Measurements from ENCODE around the gene PSKH1. TPM values are rescaled to one million over a fixed set of nuclear protein-coding genes. Genes with fewer than 3 reads are reported as not detected.
A peak's percentile ranks its signal among the peaks of the same experiment; 100 is the strongest.

Gene PSKH1
- 18.8 and 22.7 TPM in 2 replicates for total RNA-seq (2013; cell fraction: nucleolus; rRNA removed)
- total RNA-seq (2014; rRNA removed) (5.0 and 7.3 TPM in 2 replicates), total RNA-seq (2014; rRNA removed; fragmentation: Illumina TruSeq; extraction: Trizol) (6.7 and 7.2 TPM in 2 replicates), total RNA-seq (2021) (17.2 and 18.9 TPM in 2 replicates), polyA plus RNA-seq (2011; rRNA removed) (3.1 and 7.5 TPM in 2 replicates), polyA plus RNA-seq (2014; fragmentation: Illumina TruSeq; extraction: Trizol) (2.3 and 8.1 TPM in 2 replicates), polyA plus RNA-seq (2014; fragmentation: Nextera tagmentation; extraction: Ambion mirVana) (1 to 10 TPM in 1 of 2 experiments, under 1 TPM in 1; 0.63 to 1.2 TPM), polyA plus RNA-seq (2014; rRNA removed) (12.8 and 14.1 TPM in 2 replicates), polyA plus RNA-seq (2016; fragmentation: Nextera tagmentation; extraction: Ambion mirVana) (10 to 100 TPM; 13.9 to 20.4 TPM), polyA minus RNA-seq (2011; rRNA and poly(A)+ RNA removed) (11.0 and 21.4 TPM in 2 replicates), Bru-seq, nascent RNA (percentile 61 among the genes with signal in this experiment), BruChase-seq, experiment 1, labeled RNA remaining after a 6-hour chase (percentile 61 among the genes with signal in this experiment), BruChase-seq, experiment 2, labeled RNA remaining after a 2-hour chase (percentile 59 among the genes with signal in this experiment)
- polyA plus RNA-seq (2011; ENCODE audit: low read depth) = 3.8 TPM
- 11.2 and 13.6 TPM in 2 replicates for polyA plus RNA-seq (2011; cell fraction: cytosol; rRNA removed)
- polyA plus RNA-seq (2011; cell fraction: nucleus; rRNA removed) = 20.1 and 21.5 TPM in 2 replicates
- 7.8 and 8.9 TPM in 2 replicates for polyA plus RNA-seq (2012)
- polyA minus RNA-seq (2011; cell fraction: cytosol; rRNA and poly(A)+ RNA removed) = 5.2 and 5.3 TPM in 2 replicates
- 5.9 and 12.6 TPM in 2 replicates for polyA minus RNA-seq (2011; cell fraction: nucleus; rRNA and poly(A)+ RNA removed)
- long read RNA-seq, experiment 1, partial matches to known transcripts = 0 of 2 reads
- long read RNA-seq, experiment 1, other reads (novel, unspliced or antisense) = 1 of 2 reads
- long read RNA-seq, experiment 2 = 0 reads

- Histone ChIP-seq H3K27me3 (replicated peaks in 1 of 2; ENCODE audit: control insufficient read depth in 2 of 2, insufficient read depth in 2 of 2, low read length in 1 of 2) (no peaks in the 10 kb centered on the region), H3K4me1 (ENCODE audit: control insufficient read depth, insufficient read depth, low read length) (peaks cover 7% of the 10 kb centered on the region), H3K9ac (ENCODE audit: control insufficient read depth, insufficient read depth, low read length) (peak within 1 kb of the TSS; percentile 86), H2AFZ (ENCODE audit: control insufficient read depth, low read depth, low read length) (peak within 1 kb of the TSS; percentile 90), H3K79me2 (ENCODE audit: control insufficient read depth, insufficient read depth, low read length) (peaks cover 24% of the 10 kb centered on the region), H3K4me3 (peak within 1 kb of the TSS; percentile 83), H4K20me1 (ENCODE audit: control insufficient read depth, insufficient read depth) (no peaks in the 10 kb centered on the region), H3K27ac (ENCODE audit: control insufficient read depth, insufficient read depth) (peak within 1 kb of the TSS; percentile 79), H3K9me3 (replicated peaks; ENCODE audit: control insufficient read depth, insufficient read depth, low read length) (no peaks in the 10 kb centered on the region), H3K4me2 (ENCODE audit: control insufficient read depth, insufficient read depth) (peak within 1 kb of the TSS; percentile 79), H3K36me3 (ENCODE audit: control insufficient read depth in 2 of 2, insufficient read depth in 2 of 2, low read length in 1 of 2) (no peaks in the 10 kb centered on the region; a peak in 1 of 4 replicates)
- FAIRE-seq (peak; percentile 88), DNase-seq (ENCODE audit: low read depth, low spot score) (peak; percentile 74), ATAC-seq (peak; percentile 98)
- POLR2A ChIA-PET = interaction anchor here (0.6 to 1.4 kb wide), 4 partner anchors 10 to 181 kb away, joined by 4 to 9 read pairs (median 4); partner anchors contain the start of gene NUTF2
- WGBS (ENCODE audit: insufficient coverage, insufficient replicate concordance, low lambda C conversion rate, missing lambda C conversion rate) = under 1% methylated on average over 58 of the region's 90 CpGs
- CTCF ChIA-PET = interaction anchor here (1.0 to 3.4 kb wide), 6 partner anchors 9 to 334 kb away, joined by 3 to 27 read pairs (median 3); partner anchors contain the start of genes NRN1L and PSMB10
- no TSS peak for BruUV-seq (replicated peaks)
- intact Hi-C loops (cut with micrococcal nuclease; ENCODE audit: unreplicated experiment) (loop anchor here (5.0 kb wide), 1 partner anchor 34 kb away; no protein-coding TSS in a partner anchor), in situ Hi-C loops (cut with MboI) (no loop called here)
- SMC1A ChIA-PET (ENCODE audit: uncharacterized antibody, unreplicated experiment) = interaction anchor here (1.0 to 3.0 kb wide), 6 partner anchors 10 to 171 kb away, joined by 3 to 14 read pairs (median 4); partner anchors contain the start of gene NUTF2
- RAD21 ChIA-PET (ENCODE audit: unreplicated experiment) = interaction anchor here (1.5 kb wide), 1 partner anchor 19 kb away, joined by 3 read pairs; no protein-coding TSS in a partner anchor
- TF ChIP-seq, protein P1, sequence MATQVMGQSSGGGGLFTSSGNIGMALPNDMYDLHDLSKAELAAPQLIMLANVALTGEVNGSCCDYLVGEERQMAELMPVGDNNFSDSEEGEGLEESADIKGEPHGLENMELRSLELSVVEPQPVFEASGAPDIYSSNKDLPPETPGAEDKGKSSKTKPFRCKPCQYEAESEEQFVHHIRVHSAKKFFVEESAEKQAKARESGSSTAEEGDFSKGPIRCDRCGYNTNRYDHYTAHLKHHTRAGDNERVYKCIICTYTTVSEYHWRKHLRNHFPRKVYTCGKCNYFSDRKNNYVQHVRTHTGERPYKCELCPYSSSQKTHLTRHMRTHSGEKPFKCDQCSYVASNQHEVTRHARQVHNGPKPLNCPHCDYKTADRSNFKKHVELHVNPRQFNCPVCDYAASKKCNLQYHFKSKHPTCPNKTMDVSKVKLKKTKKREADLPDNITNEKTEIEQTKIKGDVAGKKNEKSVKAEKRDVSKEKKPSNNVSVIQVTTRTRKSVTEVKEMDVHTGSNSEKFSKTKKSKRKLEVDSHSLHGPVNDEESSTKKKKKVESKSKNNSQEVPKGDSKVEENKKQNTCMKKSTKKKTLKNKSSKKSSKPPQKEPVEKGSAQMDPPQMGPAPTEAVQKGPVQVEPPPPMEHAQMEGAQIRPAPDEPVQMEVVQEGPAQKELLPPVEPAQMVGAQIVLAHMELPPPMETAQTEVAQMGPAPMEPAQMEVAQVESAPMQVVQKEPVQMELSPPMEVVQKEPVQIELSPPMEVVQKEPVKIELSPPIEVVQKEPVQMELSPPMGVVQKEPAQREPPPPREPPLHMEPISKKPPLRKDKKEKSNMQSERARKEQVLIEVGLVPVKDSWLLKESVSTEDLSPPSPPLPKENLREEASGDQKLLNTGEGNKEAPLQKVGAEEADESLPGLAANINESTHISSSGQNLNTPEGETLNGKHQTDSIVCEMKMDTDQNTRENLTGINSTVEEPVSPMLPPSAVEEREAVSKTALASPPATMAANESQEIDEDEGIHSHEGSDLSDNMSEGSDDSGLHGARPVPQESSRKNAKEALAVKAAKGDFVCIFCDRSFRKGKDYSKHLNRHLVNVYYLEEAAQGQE (IDR thresholded peaks at IDR 0.05; ENCODE audit: low read depth, low read length) = no peak
- TF ChIP-seq GATAD2B (conservative IDR thresholded peaks at IDR 0.05; ENCODE audit: low read depth) = peak; percentile 82
- peak; percentile 49; the same call in 1 of the 2 replicates for TF ChIP-seq HCFC1 (IDR thresholded peaks at IDR 0.05; ENCODE audit: low read length)
- peak; percentile 77 for TF ChIP-seq IKZF1 (conservative IDR thresholded peaks at IDR 0.05)
- TF ChIP-seq, protein P2, sequence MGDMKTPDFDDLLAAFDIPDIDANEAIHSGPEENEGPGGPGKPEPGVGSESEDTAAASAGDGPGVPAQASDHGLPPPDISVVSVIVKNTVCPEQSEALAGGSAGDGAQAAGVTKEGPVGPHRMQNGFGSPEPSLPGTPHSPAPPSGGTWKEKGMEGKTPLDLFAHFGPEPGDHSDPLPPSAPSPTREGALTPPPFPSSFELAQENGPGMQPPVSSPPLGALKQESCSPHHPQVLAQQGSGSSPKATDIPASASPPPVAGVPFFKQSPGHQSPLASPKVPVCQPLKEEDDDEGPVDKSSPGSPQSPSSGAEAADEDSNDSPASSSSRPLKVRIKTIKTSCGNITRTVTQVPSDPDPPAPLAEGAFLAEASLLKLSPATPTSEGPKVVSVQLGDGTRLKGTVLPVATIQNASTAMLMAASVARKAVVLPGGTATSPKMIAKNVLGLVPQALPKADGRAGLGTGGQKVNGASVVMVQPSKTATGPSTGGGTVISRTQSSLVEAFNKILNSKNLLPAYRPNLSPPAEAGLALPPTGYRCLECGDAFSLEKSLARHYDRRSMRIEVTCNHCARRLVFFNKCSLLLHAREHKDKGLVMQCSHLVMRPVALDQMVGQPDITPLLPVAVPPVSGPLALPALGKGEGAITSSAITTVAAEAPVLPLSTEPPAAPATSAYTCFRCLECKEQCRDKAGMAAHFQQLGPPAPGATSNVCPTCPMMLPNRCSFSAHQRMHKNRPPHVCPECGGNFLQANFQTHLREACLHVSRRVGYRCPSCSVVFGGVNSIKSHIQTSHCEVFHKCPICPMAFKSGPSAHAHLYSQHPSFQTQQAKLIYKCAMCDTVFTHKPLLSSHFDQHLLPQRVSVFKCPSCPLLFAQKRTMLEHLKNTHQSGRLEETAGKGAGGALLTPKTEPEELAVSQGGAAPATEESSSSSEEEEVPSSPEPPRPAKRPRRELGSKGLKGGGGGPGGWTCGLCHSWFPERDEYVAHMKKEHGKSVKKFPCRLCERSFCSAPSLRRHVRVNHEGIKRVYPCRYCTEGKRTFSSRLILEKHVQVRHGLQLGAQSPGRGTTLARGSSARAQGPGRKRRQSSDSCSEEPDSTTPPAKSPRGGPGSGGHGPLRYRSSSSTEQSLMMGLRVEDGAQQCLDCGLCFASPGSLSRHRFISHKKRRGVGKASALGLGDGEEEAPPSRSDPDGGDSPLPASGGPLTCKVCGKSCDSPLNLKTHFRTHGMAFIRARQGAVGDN (IDR thresholded peaks at IDR 0.05) = peak; percentile 56
- TF ChIP-seq FOXM1 (IDR thresholded peaks at IDR 0.05; ENCODE audit: low read depth, low read length) = no peak
- TF ChIP-seq MYB (IDR thresholded peaks at IDR 0.05; ENCODE audit: borderline replicate concordance, low read depth, low read length) = no peak
These were observed at the start of gene PSKH1 for GRCh38 chr16:67892899-67893742. PSKH1 (plus strand) TSS chr16:67893254; CDS start chr16:67908750, 15,496 bp downstream.
